ENCODE measurements around the gene CST7.

DNA sequence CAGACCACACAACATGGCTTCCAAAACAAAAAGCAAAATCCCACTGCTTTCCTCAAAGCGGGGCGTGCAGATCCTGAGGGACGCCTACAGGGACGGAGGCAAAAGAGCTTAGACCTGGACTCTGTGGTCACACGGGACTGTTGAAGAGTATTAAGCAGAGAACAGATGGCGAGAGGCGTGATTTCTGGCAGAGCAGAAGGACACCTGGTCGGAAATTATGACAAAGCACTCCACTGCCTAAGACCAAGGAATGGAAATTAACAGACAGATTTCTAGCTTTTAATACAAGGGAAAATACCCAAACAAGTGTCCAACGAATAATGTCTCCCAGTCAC is 15.4 kb downstream of the CST7 start:
- TF ChIP-seq CTCF (IDR thresholded peaks at IDR 0.05; ENCODE audit: insufficient read depth, low read length, poor library complexity, severe bottlenecking) = no peak
- no peak for TF ChIP-seq EZH2phosphoT487 (conservative IDR thresholded peaks at IDR 0.05; ENCODE audit: low read length)
